Measurements from ENCODE around the gene CKMT1A.

The CKMT1A gene

DNA sequence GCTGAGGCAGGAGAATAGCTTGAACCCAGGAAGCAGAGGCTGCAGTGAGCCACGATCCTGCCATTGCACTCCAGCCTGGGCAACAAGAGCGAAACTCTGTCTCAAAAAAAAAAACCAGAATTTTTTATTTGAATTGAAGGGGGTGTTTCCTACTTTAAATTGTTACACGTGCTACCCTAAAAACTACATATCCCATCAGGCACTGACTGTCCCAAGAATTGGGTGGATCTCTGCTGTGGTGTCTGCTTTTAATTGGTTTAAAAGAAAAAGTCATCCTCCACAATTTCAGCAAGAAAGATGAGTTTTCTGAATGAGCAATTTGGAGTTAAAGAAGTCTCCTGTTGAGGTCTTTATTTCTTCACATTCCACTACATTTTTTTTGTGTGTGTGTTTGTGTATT, 54.7 kb downstream of the CKMT1A start:
- DNase-seq (ENCODE audit: low read depth in 2 of 2), result no peak

Measured in stimulated activated CD8-positive, alpha-beta memory T cell treated with anti-CD3 and anti-CD28 coated beads, Interleukin-15, amount 100 ng/mL, for 4 hours (primary cell).